ACHN (cell line): ENCODE measurements around the gene GKN1.

ENCODE experiments used
- DNase-seq: peaks from one replicate; pipeline ENCODE4 v3.0.0-alpha.2; 2015
- in situ Hi-C: cut with HindIII; loops from 2 replicates; pipeline ENCODE4 v1.10.0; 2017; ENCODE audit warnings: low sequenced_read_pairs, low pct_ligation_motif_present, low pct_unique_long_range_greater_than_20kb

Gene GKN1

DNA sequence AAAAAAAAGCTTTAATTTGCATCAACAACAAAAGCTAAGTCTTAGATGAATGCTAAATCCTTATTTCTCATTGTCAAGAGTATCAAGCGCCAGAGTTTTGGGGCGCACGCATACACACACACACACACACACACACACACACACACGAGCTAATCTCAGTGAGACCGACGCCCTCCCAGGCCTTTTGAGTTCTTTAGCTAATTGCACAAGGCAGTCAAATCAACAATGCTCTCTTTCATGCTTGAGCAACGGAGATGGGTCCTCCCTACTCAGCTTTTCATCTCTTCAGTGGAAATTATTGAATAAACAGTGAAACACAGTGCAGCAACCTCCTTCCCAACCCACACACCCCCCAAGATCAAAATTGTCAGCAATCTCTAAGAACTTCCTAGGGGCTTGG is 19.2 kb downstream of the GKN1 start:
- DNase-seq, result no peak
- in situ Hi-C loops, result no loop called here

DNA sequence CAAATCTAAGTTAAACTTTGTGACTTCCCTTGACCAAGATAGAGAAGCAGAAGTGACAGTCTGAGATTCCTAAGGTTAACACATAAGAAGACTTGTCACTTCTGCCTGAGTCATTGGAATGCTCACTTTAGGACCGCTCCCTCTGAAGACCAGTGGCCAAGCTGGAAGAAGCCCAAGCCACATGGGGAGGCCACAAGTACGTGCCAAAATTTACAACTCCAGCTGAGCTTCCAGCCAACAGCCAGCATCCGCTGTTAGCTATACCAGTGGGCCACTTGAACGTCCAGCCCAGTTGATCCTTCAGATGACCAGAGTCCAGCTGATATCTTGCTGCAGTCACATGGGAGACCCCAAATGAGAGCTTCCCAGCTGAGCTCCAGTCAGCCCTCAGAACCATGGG is 20.4 kb downstream of the GKN1 start:
- no peak for DNase-seq
- in situ Hi-C loops, result no loop called here

DNA sequence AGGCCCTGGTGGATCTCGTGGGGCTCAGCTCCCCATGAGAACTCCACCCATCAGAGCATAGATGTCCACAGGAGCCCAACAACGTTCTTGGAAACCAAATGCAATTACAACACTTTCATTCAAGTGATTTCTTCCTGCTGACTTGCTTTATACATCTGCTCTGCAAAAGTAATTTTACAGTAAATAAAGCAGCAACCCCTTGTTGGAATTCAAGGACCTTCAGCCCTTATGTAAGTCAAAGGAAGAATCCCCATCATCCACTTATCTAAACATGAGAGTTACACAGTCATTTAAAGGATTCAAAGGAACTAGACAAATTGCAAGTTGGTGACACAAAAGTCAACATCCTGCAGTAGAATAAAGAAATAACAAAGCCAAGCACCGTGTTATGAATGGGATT is 21.5 kb downstream of the GKN1 start:
- no peak for DNase-seq
- in situ Hi-C loops, result no loop called here

DNA sequence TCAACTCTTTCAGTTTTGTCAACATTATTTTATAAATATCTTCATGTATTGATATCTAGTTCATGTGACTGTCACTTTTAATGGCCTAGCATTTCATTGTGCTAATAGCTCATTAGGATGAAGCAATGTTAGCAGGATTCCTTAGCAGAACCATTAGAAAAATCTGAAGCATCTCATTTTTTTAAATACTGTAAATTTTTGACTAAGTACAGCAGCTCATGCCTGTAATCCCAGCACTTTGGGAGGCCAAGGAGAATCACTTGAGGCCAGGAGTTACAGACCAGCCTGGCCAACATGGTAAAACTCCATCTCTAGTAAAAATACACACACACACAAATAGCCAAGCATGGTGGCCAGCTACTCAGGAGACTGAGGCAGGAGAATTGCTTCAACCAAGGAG is 23.0 kb downstream of the GKN1 start:
- no peak for DNase-seq
- in situ Hi-C loops, result no loop called here

DNA sequence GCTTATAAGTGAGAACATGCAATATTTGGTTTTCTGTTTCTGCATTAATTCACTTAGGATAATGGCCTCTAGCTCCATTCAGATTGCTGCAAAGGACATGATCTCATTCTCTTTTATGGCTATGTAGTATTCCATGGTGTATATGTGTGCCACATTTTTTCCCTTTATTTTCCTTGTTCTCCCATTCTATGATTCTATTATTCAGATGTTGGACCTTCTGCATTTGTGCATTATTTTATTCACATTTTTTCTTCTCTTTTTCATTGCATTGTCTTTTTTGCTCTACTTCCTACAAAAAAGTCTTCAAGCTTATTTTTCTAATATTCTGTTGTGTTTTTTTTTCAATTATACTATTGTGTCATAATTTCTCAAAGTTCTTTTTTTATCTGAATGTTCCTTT is 27.4 kb downstream of the GKN1 start:
- DNase-seq, result no peak
- in situ Hi-C loops, result no loop called here

DNA sequence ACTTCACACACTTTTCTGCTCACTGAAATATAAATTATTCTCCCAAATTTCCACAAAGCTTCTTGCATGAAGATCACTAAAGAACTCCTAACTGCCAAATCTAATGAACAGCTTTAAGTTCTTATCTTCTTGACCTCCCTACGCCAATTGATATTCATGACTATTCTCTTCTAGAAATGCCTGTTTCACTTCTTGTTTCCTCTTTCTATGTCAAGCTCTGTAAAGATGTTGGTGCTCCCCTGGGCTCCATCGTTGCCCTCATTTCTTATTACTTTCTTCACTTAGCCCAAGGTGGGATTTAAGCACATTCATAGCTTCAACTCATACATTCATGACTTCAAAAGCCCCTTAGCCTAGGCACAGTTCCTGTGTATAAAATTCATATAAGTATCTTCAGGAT is 29.3 kb downstream of the GKN1 start:
- in situ Hi-C loops, result no loop called here
- DNase-seq, result no peak

DNA sequence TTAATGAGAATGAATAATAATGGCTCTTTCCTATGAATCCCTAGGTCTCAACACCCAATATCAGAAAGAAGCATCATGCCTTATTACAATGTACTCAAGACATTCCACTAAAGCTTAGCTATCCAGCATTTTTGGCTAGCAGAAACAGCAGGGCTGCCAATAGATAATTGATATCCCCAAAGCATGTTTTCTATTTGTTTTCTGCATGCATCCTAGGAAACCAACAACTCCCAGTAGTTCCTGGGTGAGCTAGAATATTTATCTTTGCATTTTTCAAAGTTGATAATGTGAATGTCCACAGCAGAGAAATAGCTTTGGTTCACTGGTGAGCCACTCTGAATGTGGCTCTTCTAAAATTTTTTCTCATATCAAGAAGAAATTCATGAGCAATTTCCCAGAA is 32.7 kb downstream of the GKN1 start:
- in situ Hi-C loops, result no loop called here
- no peak for DNase-seq

DNA sequence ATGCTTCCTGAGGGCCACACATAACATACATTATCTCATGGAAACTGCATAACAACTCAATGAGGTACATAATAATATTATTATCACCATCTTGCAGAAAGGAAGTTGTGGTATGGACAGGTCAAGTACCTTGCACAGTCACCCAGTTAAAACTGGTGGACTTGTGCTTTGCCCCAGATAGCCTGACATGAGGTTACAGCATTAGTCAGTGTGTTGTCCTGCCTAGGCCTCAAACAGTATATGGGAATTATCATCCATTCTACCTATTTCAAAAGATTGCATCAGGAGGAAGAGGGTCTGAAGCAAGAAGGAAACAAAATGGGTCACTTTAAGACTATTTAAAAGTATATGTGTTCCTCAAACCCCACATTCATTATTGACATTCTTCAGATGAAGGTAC is 33.2 kb downstream of the GKN1 start:
- no peak for DNase-seq
- in situ Hi-C loops, result no loop called here

DNA sequence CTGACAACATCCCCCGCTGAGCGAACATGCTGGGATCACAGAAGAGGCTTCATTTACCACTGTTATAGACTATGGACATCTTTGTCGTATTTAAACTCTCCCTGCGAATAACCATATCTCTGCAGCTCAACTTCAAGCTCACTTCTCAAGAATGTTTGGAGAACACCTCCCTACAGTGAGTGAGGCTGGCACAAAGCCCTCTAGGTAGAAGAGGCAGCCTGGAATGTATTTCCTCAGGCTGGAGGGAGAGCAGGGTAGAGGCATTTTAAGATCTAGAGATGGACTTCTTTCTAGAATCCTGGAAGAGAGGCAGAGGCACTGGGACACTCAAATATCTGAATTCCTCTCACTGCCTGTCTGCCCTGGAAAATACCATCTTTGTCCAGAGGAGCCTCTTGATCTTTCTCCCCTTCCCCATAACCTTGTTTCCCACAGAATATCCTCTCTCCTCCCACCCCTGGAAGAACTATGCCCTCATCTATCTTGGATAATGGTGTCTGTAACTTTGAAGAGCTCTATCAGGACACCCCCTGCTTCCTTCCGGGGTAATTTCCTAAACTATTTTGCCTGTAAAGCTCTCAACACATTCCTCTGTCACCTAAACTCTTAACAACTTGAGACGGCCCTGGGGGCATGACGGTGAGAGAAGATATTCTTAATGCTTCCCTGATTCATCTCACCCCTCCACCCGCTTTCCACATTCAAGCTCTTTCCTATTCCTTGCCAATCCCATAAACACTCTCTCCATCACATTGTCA is 36.2 kb downstream of the GKN1 start:
- in situ Hi-C loops, result no loop called here
- no peak for DNase-seq

DNA sequence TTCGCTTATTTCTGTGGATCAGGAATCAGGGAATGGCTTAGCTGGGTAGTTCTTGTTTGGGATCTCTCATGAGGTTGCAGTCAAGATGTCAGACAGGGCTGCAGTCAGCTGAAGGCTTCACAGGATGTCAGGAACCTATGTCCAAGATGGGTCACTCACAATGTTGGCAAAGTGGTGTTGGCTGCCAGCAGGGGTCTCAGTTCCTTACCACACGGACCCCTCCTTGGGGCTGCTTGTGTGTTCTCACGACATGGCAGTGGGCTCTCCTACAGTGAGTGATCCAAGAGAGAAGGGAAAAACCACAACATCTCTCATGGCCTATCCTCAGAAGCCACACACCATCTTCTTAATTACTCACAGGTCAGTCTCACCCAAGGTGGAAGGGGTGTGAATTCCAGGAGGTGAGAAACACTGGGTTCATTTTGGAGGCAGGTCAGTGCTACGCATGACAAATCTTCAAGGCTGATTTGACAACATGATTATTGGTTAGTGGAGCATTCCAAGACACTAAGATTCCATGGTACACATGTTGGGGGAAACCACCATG is 37.2 kb downstream of the GKN1 start:
- in situ Hi-C loops, result no loop called here
- DNase-seq, result no peak

DNA sequence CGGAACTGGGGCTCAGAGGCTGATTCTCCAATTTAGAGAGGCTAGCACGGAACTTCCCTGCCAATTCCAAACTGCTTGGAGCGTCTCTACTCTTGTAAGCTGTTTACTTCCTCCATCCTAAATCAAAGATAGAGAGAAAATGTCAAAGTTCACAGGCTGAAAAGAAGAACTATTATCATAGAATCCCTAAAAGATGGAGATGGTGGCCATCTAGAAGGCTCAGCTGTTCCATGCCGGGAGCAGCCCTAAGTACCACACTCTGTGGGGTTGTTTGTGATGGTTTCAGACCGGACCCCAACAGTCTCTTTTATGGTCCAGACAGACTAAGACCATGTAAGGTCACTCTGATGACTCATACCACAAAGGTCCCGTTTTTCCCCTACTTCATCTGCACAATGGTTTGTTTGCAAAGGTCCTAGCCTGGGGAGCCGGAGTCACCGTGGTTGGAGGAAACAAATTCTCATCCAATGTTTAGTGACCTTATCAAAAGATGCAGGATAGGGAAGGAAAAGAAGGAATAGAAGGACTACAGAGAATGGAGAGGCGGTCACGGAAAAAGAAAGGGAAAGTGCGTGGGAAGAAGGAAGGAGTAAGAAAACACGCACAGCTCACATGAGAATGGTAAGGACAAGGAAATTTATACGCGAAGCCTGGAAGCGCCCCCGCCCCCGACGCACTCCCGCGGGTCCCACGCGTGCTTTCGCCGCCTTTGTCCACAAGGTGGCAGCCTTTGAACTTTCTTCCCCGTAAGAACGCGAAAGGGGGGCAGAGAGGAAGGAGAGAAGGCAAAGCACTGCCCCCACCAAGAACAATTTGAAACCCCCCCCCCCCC is 38.1 kb downstream of the GKN1 start:
- in situ Hi-C loops, result no loop called here
- peak; percentile 66 for DNase-seq

DNA sequence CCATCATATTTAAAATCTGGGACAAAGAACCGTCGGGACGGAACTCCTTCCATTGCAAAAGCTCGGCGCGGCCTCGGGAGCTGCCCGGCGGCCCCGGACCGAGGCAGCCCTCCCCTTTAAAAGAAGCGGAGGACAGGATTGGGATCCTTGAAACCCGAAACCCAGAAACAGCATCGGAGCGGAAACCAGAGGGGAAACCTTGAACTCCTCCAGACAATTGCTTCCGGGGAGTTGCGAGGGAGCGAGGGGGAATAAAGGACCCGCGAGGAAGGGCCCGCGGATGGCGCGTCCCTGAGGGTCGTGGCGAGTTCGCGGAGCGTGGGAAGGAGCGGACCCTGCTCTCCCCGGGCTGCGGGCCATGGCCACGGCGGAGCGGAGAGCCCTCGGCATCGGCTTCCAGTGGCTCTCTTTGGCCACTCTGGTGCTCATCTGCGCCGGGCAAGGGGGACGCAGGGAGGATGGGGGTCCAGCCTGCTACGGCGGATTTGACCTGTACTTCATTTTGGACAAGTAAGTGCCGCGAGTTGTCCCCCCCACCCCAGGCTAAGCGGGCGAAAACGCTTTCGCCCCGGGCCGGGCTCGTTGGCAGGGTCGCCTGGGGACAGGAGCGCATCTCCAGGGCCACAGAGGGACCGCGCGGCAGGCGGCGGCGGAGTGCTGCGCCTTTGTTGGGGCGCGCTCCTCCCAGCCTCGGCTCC is 38.9 kb downstream of the GKN1 start, which contains the start of gene ANTXR1:
TSS of gene ANTXR1 (plus strand) at position 38 of the 698 bp plus-strand sequence. CDS start at position 359, 321 bp downstream.
- in situ Hi-C loops, result no loop called here
- DNase-seq, result peak; percentile 73

DNA sequence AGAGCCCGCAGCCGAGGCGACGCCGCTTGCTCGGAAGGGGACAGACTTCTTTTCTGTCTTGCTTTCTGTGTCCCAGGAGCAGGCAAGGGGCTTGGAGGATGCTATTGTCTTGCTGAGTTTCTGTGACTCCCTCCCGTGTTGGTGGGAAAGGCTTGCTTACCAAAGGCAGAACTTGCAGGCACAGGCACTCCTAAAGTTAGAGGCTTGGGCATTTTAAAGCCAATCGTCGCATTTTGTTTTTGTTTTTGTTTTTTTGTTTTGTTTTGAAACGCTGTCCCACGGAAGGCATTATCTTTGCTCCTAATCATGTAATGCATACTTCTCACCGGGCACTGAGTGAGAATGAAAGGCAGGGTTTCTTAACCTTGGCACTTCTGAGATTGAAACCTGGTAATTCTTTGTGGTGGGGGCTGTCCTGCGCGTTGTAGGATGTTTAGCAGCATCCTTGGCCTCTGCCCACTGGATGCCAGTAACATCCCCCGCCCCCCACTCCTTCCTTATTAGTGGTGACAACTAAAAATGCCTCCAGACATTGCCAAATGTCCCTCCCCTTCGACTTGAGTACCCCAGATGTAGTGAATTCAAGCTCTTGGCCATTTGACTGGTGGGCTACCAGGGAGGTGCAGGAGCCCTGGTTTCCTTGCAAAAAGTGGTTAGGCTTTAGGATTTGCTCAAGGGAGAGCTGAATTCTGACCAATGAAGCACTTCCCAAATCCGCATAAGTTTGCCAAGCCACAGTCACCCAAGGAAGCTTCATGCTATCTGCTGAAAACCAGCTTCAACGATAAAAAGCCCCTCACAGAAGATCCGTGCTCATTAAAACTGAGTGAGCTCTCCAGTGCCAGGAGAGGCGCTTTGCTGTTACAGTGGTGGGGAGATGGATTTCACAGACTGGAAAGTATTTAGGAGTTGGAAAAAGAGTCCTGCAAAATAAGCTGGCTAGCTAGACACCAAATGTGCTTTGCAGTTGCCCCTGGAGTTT is 39.7 kb downstream of the GKN1 start:
- in situ Hi-C loops, result no loop called here
- peak; percentile 50 for DNase-seq

DNA sequence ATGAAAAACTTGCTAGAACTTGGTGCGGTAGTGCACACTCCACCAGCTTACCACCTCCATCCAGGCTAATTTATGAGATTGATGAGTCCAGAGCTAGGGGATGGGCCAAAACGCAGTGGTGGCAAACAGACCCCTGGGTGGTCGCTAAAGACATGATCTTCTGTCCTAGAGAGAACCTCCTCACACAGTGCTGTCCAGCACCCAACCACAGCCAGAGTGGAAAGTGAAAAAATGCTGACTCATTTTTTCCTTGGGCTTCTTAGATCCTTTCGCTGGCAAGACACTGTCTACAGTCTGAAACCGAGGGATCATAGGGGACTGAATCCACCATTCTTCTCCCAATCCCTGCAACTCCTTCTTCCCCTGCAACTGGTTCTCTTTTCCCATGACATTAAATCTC is 42.6 kb downstream of the GKN1 start:
- peak; percentile 31 for DNase-seq
- in situ Hi-C loops, result no loop called here

DNA sequence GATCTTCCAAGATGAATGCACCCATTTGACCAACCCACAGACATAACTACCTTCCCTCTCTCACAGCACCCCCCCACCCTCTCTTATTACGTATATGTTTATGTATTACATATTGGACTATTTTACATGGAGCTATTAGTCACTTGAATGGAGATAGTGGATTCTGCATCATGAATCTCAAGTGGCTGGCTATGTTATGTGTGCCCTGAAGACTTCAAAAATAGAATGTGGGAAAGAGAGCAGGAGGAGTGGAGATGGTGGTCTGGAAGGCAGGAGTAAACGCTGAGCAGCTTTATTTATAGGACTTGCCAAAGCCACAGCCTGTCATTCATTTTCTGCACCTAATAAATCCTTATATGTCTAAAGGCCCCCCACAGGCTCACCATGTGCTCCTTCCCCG is 43.4 kb downstream of the GKN1 start:
- DNase-seq, result no peak
- in situ Hi-C loops, result no loop called here

DNA sequence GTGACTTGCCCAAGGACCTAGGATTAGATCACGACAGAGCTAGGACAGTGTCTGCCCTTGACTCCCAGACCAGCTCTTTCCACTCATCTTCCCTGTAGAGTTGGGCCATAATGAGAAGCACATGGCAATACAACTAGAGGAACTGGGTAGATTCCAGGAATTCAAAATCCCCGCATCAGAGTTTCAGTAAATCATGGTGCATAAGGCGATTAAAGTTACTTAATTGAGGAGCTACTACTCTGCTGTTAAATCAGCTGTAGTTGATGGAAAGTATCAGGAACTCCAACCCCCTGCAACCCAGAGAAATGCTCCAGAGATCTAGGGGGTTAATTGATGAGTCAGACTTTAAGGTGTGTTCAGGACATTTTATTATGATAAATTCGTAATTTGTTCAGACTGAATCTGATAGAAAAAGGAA is 44.3 kb downstream of the GKN1 start:
- no peak for DNase-seq
- in situ Hi-C loops, result no loop called here

DNA sequence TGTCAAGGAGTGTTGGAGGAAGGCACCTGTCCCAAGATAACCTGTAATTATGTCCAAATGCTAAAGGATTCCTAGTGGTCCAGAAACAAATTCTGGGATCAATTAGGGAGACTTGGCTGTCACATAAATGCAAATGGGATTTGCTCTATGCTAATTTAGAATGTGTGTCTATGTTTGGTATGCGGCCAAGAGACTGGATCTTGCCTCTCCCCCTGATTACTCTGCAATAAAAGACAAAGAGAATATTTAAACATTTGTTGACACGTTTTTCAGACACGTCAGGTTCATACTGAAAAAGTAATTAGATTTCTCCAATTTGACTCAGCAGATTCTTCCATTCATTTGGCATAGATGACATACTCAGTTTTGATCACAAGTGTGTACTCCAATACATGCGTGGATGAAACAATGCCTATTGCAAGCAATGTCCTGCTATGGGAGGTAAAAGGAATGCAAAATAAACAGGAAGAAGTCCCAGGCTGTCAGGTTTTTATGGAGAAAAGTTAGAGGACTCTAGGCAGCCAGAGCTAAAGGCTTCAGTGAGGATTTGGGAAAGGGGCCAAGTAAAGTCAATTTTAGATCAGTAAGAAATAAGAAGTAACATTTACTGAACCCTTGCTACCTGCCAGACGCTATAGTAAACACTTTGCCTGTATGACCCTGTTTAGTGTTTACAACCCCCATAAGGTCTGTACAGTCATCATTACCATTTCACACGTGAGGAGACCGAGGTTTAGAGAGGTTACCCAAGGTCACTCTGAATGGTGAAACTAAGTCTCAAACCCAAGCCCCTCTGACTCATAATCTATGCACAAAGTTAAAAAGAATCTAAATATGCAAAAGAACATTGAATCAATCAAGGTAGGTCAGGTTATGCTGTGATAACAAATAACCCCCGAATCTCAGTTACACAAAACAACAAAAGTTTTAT is 46.3 kb downstream of the GKN1 start:
- no peak for DNase-seq
- in situ Hi-C loops, result no loop called here
